Measurements from ENCODE around the gene HS6ST3. TPM values are rescaled to one million over a fixed set of nuclear protein-coding genes. Genes with fewer than 3 reads are reported as not detected.

The HS6ST3 gene
- total and polyA plus RNA-seq, 9 of the 15 experiments (the other 6 are each of a cell fraction or from before 2014, with no cell fraction given), result not detected

GRCh38 chr13:96862999-96863398 is 773.1 kb downstream of the HS6ST3 start:
- no peak overlapping the region for H3K9ac ChIP-seq (ENCODE audit: insufficient read depth in 1 of 2, low read depth in 2 of 2, low read length in 2 of 2)
- no peaks in the 10 kb centered on the region for H3K9me3 ChIP-seq (replicated peaks; ENCODE audit: control insufficient read depth, insufficient read depth, low read depth, low read length)
- in situ Hi-C loops (cut with MboI), result no loop called here
- no peaks in the 10 kb centered on the region for H3K79me2 ChIP-seq (ENCODE audit: control insufficient read depth, insufficient read depth, low read length)
- ChIA-PET POLR2A (no interaction called here), CTCF (ENCODE audit: low intra/inter-chr PET ratio) (no interaction called here)
- H3K9me1 ChIP-seq (ENCODE audit: control insufficient read depth, insufficient read depth, low read length), result no peaks in the 10 kb centered on the region
- no peak overlapping the region for H3K4me3 ChIP-seq
- intact Hi-C loops (cut with micrococcal nuclease), result no loop called here
- no peak for ATAC-seq
- no peak for DNase-seq (ENCODE audit: extremely low read depth in 1 of 4, low spot score in 3 of 4)
- no peak for TF ChIP-seq KDM4B (IDR thresholded peaks at IDR 0.05; ENCODE audit: borderline replicate concordance in 2 of 2, low read depth in 1 of 2)
- no peak for TF ChIP-seq RB1 (IDR thresholded peaks at IDR 0.05; ENCODE audit: low read depth)
- TF ChIP-seq ARNT (IDR thresholded peaks at IDR 0.05), result no peak
- no peak for TF ChIP-seq MYNN (IDR thresholded peaks at IDR 0.05)
- no peak for TF ChIP-seq MYNN (CRISPR knock-in tag; IDR thresholded peaks at IDR 0.05)
- TF ChIP-seq ARID3B (CRISPR knock-in tag; IDR thresholded peaks at IDR 0.05; ENCODE audit: borderline replicate concordance), result no peak
- TF ChIP-seq, protein P1, sequence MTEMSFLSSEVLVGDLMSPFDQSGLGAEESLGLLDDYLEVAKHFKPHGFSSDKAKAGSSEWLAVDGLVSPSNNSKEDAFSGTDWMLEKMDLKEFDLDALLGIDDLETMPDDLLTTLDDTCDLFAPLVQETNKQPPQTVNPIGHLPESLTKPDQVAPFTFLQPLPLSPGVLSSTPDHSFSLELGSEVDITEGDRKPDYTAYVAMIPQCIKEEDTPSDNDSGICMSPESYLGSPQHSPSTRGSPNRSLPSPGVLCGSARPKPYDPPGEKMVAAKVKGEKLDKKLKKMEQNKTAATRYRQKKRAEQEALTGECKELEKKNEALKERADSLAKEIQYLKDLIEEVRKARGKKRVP (CRISPR knock-in tag; IDR thresholded peaks at IDR 0.05), result no peak
- no peak for TF ChIP-seq CBX1 (IDR thresholded peaks at IDR 0.05; ENCODE audit: low read depth)
- no peak for TF ChIP-seq SLC30A9 (CRISPR knock-in tag; IDR thresholded peaks at IDR 0.05)
- no peak for TF ChIP-seq HMG20B (CRISPR knock-in tag; IDR thresholded peaks at IDR 0.05)
- no peak for TF ChIP-seq DNMT1 (IDR thresholded peaks at IDR 0.05)
- 0% methylated on average over 1 of the region's 1 CpG for WGBS (ENCODE audit: insufficient coverage, low coverage, missing lambda C conversion rate)
- H3K36me3 ChIP-seq (ENCODE audit: control insufficient read depth, insufficient read depth, low read length), result no peaks in the 10 kb centered on the region
- no peaks in the 10 kb centered on the region for H4K20me1 ChIP-seq (replicated peaks; ENCODE audit: control insufficient read depth, insufficient read depth, low read length)
- no TSS peak for BruUV-seq (replicated peaks)
- no peak overlapping the region for H3K27ac ChIP-seq (ENCODE audit: extremely low read depth, low read depth, low read length)
- no peaks in the 10 kb centered on the region for H3K4me1 ChIP-seq (replicated peaks in 1 of 2; ENCODE audit: control insufficient read depth in 2 of 2, insufficient read depth in 2 of 2, low read length in 2 of 2)
- FAIRE-seq, result no peak
- no peak overlapping the region for H3K4me2 ChIP-seq (ENCODE audit: insufficient read depth, low read length)
- no peaks in the 10 kb centered on the region for H3K27me3 ChIP-seq (ENCODE audit: control insufficient read depth in 2 of 2, insufficient read depth in 2 of 2, low read length in 2 of 2)
- H2AFZ ChIP-seq (ENCODE audit: low read depth, low read length), result no peak overlapping the region
